B cell (primary cell): ENCODE measurements around the gene ATP1A4. TPM values are rescaled to one million over a fixed set of nuclear protein-coding genes. Genes with fewer than 3 reads are reported as not detected.

Experiments
- ATAC-seq: fragments of 200-7000 bp; cut with Tn5 transposase; one replicate; pipeline ENCODE4 v1.10.0; 2021; ENCODE audit warnings: low read depth, mild to moderate bottlenecking, moderate number of reproducible peaks, moderate library complexity
- CTCF ChIA-PET: fragments of 350-600 bp; sonication (Branson Sonifier 250); formaldehyde crosslinking; loops from one replicate; lab custom pipeline; 2021; ENCODE audit warnings: antibody characterized with exemption, inconsistent platforms; lab: Charles Lee
- POLR2A ChIA-PET: fragments of 350-600 bp; sonication (Branson Sonifier 250); formaldehyde crosslinking; loops from one replicate; lab custom pipeline; 2021; ENCODE audit warnings: antibody characterized with exemption; lab: Charles Lee
- DNase-seq: peaks from one replicate; pipeline ENCODE4 v3.0.0; 2013
- H2AFZ ChIP-seq: 2 replicates; pipeline ENCODE4 v1.6.1; 2012; ENCODE audit warnings: mild to moderate bottlenecking, low read depth, low read length; ENCODE audit not compliant: insufficient read depth, poor library complexity, severe bottlenecking
- H3K27ac ChIP-seq, 2 donors: 1 replicate in 1 of 2; 2 replicates in 1 of 2; pipeline ENCODE4 v1.5.1; 2012 to 2013; ENCODE audit warnings: low read length in 2 of 2, mild to moderate bottlenecking in 2 of 2, moderate library complexity in 1 of 2
- H3K27me3 ChIP-seq, 4 experiments: fragments of 200-600 bp in 1 of 4; sonication (generic) in 1 of 4; replicated peaks in 1 of 4; 1 replicate in 2 of 4; 2 replicates in 2 of 4; pipeline versions ENCODE4 v1.6.1 to v1.7.0; 2013 to 2016; ENCODE audit warnings: low read length in 3 of 4, mild to moderate bottlenecking in 2 of 4, mixed read lengths in 1 of 4, moderate library complexity in 1 of 4; ENCODE audit not compliant: insufficient read depth in 4 of 4, control insufficient read depth in 3 of 4; ENCODE audit errors: control extremely low read depth in 1 of 4
- H3K36me3 ChIP-seq, 2 experiments: replicated peaks in 1 of 2; 1 replicate in 1 of 2; 2 replicates in 1 of 2; pipeline versions ENCODE4 v1.6.1 to v1.7.1; 2013; ENCODE audit warnings: low read length in 1 of 2; ENCODE audit not compliant: insufficient read depth in 2 of 2, control insufficient read depth in 1 of 2; ENCODE audit errors: control extremely low read depth in 1 of 2, extremely low read depth in 1 of 2
- H3K4me1 ChIP-seq, 2 donors: fragments of 200-600 bp in 1 of 2; sonication (generic) in 1 of 2; 1 replicate in 1 of 2; 2 replicates in 1 of 2; pipeline versions ENCODE4 v1.5.1 to v1.6.1; 2013 to 2017; ENCODE audit warnings: low read length in 2 of 2; ENCODE audit not compliant: control insufficient read depth in 2 of 2, insufficient read depth in 2 of 2
- H3K4me2 ChIP-seq: replicated peaks from 2 replicates; pipeline ENCODE3; 2012; ENCODE audit warnings: mild to moderate bottlenecking, low read depth, low read length; ENCODE audit not compliant: poor library complexity, severe bottlenecking
- H3K4me3 ChIP-seq, 5 experiments: fragments of 200-600 bp in 1 of 5; sonication (generic) in 1 of 5; 1 replicate in 3 of 5; 2 replicates in 2 of 5; pipeline versions ENCODE4 v1.5.1 to v1.7.0; 2011 to 2016; ENCODE audit warnings: low read length in 4 of 5, mild to moderate bottlenecking in 4 of 5, low read depth in 2 of 5, control low read depth in 1 of 5, moderate library complexity in 1 of 5; ENCODE audit not compliant: insufficient read depth in 1 of 5; ENCODE audit errors: control extremely low read depth in 1 of 5, extremely low read depth in 1 of 5
- H3K79me2 ChIP-seq: fragments of 200-600 bp; sonication (generic); one replicate; pipeline ENCODE4 v1.6.0; 2016; ENCODE audit warnings: low read length; ENCODE audit not compliant: control insufficient read depth, insufficient read depth
- H3K9ac ChIP-seq: fragments of 200-600 bp; sonication (generic); 2 replicates; pipeline ENCODE4 v1.6.1; 2017; ENCODE audit warnings: mild to moderate bottlenecking, low read length, moderate library complexity
- H3K9me3 ChIP-seq, 3 donors: one replicate each; pipeline versions ENCODE4 v1.6.1 to v1.7.1; 2013; ENCODE audit warnings: low read length in 2 of 3; ENCODE audit not compliant: control insufficient read depth in 2 of 3, insufficient read depth in 1 of 3; ENCODE audit errors: control extremely low read depth in 1 of 3
- H4K20me1 ChIP-seq: 2 replicates; pipeline ENCODE4 v1.6.0; 2012; ENCODE audit warnings: mild to moderate bottlenecking, low read length; ENCODE audit not compliant: insufficient read depth, control insufficient read depth, poor library complexity, severe bottlenecking
- H3K27ac Mint-ChIP-seq: one replicate; pipeline ENCODE4 v1.8.0; 2021; ENCODE audit warnings: mixed read lengths
- H3K27me3 Mint-ChIP-seq: one replicate; pipeline ENCODE4 v1.8.0; 2021; ENCODE audit warnings: mixed read lengths
- H3K4me1 Mint-ChIP-seq: one replicate; pipeline ENCODE4 v1.8.0; 2021; ENCODE audit warnings: mixed read lengths
- H3K4me3 Mint-ChIP-seq: one replicate; pipeline ENCODE4 v1.8.0; 2021; ENCODE audit warnings: mixed read lengths
- H3K9me3 Mint-ChIP-seq: one replicate; pipeline ENCODE4 v1.8.0; 2022; ENCODE audit warnings: mixed read lengths; ENCODE audit not compliant: insufficient read depth
- EZH2 ChIP-seq: IDR thresholded peaks from 2 replicates; pipeline ENCODE4 v1.6.1; 2012; ENCODE audit warnings: borderline replicate concordance, low read depth, mild to moderate bottlenecking, moderate library complexity, low read length; ENCODE audit not compliant: insufficient read depth, poor library complexity, severe bottlenecking
- WGBS: methylation state at CpG from one replicate; pipeline ENCODE4 v1.1.5; 2013; ENCODE audit warnings: missing lambda C conversion rate; ENCODE audit not compliant: insufficient coverage; 5-methylcytosine and 5-hydroxymethylcytosine counted together
- intact Hi-C: fragments of 100-400 bp; cut with micrococcal nuclease; formaldehyde crosslinking; loops from one replicate; pipeline ENCODE4 v1.10.0; 2022
- polyA minus RNA-seq: library from RNA; depleted of rRNA, polyadenylated mRNA; stranded (reverse); fragments of >200 nt; gene quantifications from 2 replicates; pipeline ENCODE4 v1.2.3, GENCODE V29; 2012
- polyA plus RNA-seq: library from polyadenylated mRNA; depleted of rRNA; stranded (reverse); fragments of >200 nt; gene quantifications from 2 replicates; pipeline ENCODE4 v1.2.3, GENCODE V29; 2012
- total RNA-seq, 2 donors: library from RNA; stranded (reverse); fragments of 120-200 nt in 1 of 2; gene quantifications; 1 replicate in 1 of 2; 2 replicates in 1 of 2; pipeline versions ENCODE4 v1.2.3 to v1.2.4, GENCODE V29; 2013 to 2022
- TF ChIP-seq, protein P1 (sequence below): fragments of 200-600 bp; IDR thresholded peaks from one replicate; pipeline ENCODE4 v1.8.0; 2022; ENCODE audit warnings: antibody characterized with exemption, mild to moderate bottlenecking

ATP1A4 gene
- total RNA-seq (not detected in 2 replicates), polyA plus RNA-seq (0.12 TPM in 1 of 2 replicates, not detected in the other), polyA minus RNA-seq (not detected in 2 replicates)
- total RNA-seq (2013), result 0.05 TPM

DNA sequence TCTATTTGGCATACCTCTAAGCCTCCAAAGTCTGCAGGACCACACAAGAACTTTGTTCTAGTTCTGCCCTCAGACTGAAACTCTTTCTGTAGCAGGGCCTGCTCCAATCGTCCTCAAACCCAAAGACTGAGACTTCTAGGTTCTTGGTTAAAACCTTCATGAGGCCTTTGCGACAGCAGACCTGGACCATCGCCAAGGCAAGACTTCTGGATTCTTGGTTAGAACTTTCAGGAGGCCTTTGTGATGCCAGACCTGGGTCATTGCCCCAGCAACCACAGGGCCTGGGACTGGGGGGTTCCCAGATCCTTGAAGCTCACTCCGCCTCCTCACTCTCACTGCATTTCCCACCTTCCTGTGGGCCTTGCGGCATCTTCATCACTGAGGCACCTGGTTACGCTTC is at the start of gene ATP1A4:
ATP1A4 (plus strand) TSS at position 301 of the 400 bp plus-strand sequence. CDS start 438 bp downstream, outside the sequence.
- no peak for ATAC-seq
- Histone ChIP-seq H3K79me2 (no peaks in the 10 kb centered on the region), H3K9ac (no peak within 1 kb of the TSS), H3K9me3 (no peaks in the 10 kb centered on the region), H2AFZ (no peak within 1 kb of the TSS), H3K27me3 (no peaks in the 10 kb centered on the region), H3K4me3 (no peak within 1 kb of the TSS), H3K27ac (no peak within 1 kb of the TSS), H3K4me2 (no peak within 1 kb of the TSS), H3K36me3 (no peaks in the 10 kb centered on the region), H3K4me1 (no peaks in the 10 kb centered on the region), H4K20me1 (no peaks in the 10 kb centered on the region)
- H3K9me3 Mint-ChIP-seq, result no peaks in the 10 kb centered on the region
- no peak within 1 kb of the TSS for H3K27ac Mint-ChIP-seq
- no peaks in the 10 kb centered on the region for H3K4me1 Mint-ChIP-seq
- no peak within 1 kb of the TSS for H3K4me3 Mint-ChIP-seq
- H3K27me3 Mint-ChIP-seq, result peaks cover 10% of the 10 kb centered on the region
- TF ChIP-seq EZH2, result no peak
- TF ChIP-seq, protein P1, sequence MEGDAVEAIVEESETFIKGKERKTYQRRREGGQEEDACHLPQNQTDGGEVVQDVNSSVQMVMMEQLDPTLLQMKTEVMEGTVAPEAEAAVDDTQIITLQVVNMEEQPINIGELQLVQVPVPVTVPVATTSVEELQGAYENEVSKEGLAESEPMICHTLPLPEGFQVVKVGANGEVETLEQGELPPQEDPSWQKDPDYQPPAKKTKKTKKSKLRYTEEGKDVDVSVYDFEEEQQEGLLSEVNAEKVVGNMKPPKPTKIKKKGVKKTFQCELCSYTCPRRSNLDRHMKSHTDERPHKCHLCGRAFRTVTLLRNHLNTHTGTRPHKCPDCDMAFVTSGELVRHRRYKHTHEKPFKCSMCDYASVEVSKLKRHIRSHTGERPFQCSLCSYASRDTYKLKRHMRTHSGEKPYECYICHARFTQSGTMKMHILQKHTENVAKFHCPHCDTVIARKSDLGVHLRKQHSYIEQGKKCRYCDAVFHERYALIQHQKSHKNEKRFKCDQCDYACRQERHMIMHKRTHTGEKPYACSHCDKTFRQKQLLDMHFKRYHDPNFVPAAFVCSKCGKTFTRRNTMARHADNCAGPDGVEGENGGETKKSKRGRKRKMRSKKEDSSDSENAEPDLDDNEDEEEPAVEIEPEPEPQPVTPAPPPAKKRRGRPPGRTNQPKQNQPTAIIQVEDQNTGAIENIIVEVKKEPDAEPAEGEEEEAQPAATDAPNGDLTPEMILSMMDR, result no peak
- intact Hi-C loops, result no loop called here
- CTCF ChIA-PET, result interaction anchor here (1.0 kb wide), 1 partner anchor 225 kb away, joined by 4 read pairs; no protein-coding TSS in a partner anchor
- POLR2A ChIA-PET, result no interaction called here
- 98% methylated on average over 6 of the region's 6 CpGs for WGBS
- DNase-seq, result no peak

DNA sequence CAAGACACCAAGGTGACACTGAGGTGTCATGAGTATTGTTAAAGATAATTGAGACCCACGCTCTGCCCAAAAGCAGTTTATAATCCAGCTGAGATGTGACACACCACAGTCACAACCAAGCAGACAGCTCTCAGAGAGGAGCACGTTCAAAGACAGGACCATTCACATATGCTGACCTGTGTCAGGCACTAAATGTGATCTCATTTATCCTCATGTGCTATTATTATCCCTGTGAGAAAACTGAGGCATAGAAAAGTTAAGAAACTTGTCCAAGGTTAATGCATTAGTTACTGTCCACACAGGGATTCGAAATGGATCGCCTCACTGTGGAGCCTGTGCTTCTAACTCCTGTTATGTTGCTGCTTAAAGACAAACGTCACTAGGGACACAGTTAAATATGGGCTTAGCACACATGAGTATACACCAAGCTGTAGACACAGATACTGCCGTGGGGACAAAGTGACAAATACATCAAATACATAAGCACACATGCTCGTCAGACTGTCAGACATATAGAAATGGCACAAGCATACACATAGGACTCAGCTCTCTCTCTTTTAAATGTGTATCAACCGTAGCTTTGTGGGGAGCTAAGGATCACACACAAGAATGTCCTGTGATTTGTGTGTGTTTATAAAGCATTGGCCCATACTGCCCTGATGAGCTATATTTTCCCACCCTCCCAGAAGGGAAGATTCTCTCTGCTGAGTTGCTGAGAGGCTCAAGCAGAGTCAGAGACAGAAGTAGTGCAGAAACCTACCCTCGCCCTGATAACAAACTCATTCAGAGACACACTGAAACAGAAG is 49.5 kb upstream of the ATP1A4 start:
- Mint-ChIP-seq H3K9me3 (no peaks in the 10 kb centered on the region), H3K4me1 (peaks cover 34% of the 10 kb centered on the region), H3K4me3 (no peak overlapping the region), H3K27ac (peak overlapping the region; percentile 84), H3K27me3 (no peaks in the 10 kb centered on the region)
- no peaks in the 10 kb centered on the region for H3K36me3 ChIP-seq
- H4K20me1 ChIP-seq, result peaks cover 8% of the 10 kb centered on the region
- H3K79me2 ChIP-seq, result peaks cover 13% of the 10 kb centered on the region
- TF ChIP-seq, protein P1, result no peak
- TF ChIP-seq EZH2, result no peak
- H3K9me3 ChIP-seq, result no peaks in the 10 kb centered on the region
- ATAC-seq (no peak), DNase-seq (no peak)
- 97% methylated on average over 5 of the region's 9 CpGs for WGBS
- H3K27me3 ChIP-seq, result no peaks in the 10 kb centered on the region
- POLR2A ChIA-PET, result no interaction called here
- H3K27ac ChIP-seq, result no peak overlapping the region
- H3K4me3 ChIP-seq, result no peak overlapping the region
- peak overlapping the region; percentile 62 for H3K4me2 ChIP-seq
- peaks cover 25 to 33% of the 10 kb centered on the region in 2 donors for H3K4me1 ChIP-seq
- peak overlapping the region; percentile 74 for H2AFZ ChIP-seq
- no peak overlapping the region for H3K9ac ChIP-seq
- intact Hi-C loops, result loop anchor here (1.0 kb wide), 4 partner anchors 91 to 274 kb away; no protein-coding TSS in a partner anchor
- CTCF ChIA-PET, result interaction anchor here (0.5 to 7.2 kb wide), 23 partner anchors 9 to 931 kb away, joined by 3 to 131 read pairs (median 5); partner anchors contain the start of genes KCNJ10, PEX19 and PIGM
